Stimulated activated naive CD4-positive, alpha-beta T cell treated with Interleukin-2 at 50 U/mL for 16 hours (primary cell): ENCODE measurements around the gene DHRS2.
"Not testable (repeated sequence)": the region's sequence is repeated elsewhere in the genome, so short reads cannot be mapped to it uniquely, and the experiment has no call there.

Experiments used
- DNase-seq: peaks from one replicate; lab custom pipeline; 2025; lab: John Stamatoyannopoulos, UW

Gene DHRS2

GRCh38 chr14:23648764-23649460, 12.7 kb downstream of the DHRS2 start:
- no peak for DNase-seq

- no peak for DNase-seq
Observed at GRCh38 chr14:23650506-23650905, 14.3 kb downstream of the DHRS2 start.

- no peak for DNase-seq
Observed at GRCh38 chr14:23653051-23653450, 16.9 kb downstream of the DHRS2 start.

GRCh38 chr14:23654231-23654630, 18.1 kb downstream of the DHRS2 start:
- DNase-seq, result no peak

- DNase-seq, result no peak
Observed at GRCh38 chr14:23657959-23658470, 21.9 kb downstream of the DHRS2 start.

GRCh38 chr14:23660290-23661226, 24.4 kb downstream of the DHRS2 start:
- DNase-seq, result no peak

GRCh38 chr14:23661542-23661941, 25.4 kb downstream of the DHRS2 start:
- DNase-seq, result no peak

- DNase-seq, result no peak
Observed at GRCh38 chr14:23663127-23663526, 27.0 kb downstream of the DHRS2 start.

GRCh38 chr14:23663711-23664110, 27.5 kb downstream of the DHRS2 start:
- DNase-seq, result no peak

GRCh38 chr14:23664207-23664885, 28.2 kb downstream of the DHRS2 start:
- no peak for DNase-seq

- DNase-seq, result no peak
Observed at GRCh38 chr14:23665302-23666016, 29.3 kb downstream of the DHRS2 start.

GRCh38 chr14:23667134-23667533, 31.0 kb downstream of the DHRS2 start:
- DNase-seq, result no peak

GRCh38 chr14:23669441-23669840, 33.3 kb downstream of the DHRS2 start:
- DNase-seq, result no peak

GRCh38 chr14:23670481-23670880, 34.3 kb downstream of the DHRS2 start:
- DNase-seq, result no peak

- DNase-seq, result no peak
Observed at GRCh38 chr14:23672200-23672599, 36.0 kb downstream of the DHRS2 start.

GRCh38 chr14:23675337-23675736, 39.2 kb downstream of the DHRS2 start:
- DNase-seq, result no peak

- no peak for DNase-seq
Observed at GRCh38 chr14:23675906-23676305, 39.7 kb downstream of the DHRS2 start.

- no peak for DNase-seq
Observed at GRCh38 chr14:23681337-23681736, 45.2 kb downstream of the DHRS2 start.

- DNase-seq, result not testable (repeated sequence)
Observed at GRCh38 chr14:23689709-23690514, 53.7 kb downstream of the DHRS2 start.

- no peak for DNase-seq
Observed at GRCh38 chr14:23692416-23692815, 56.3 kb downstream of the DHRS2 start.

- DNase-seq, result no peak
Observed at GRCh38 chr14:23693252-23693775, 57.1 kb downstream of the DHRS2 start.
